H1 (cell line): ENCODE results near the gene C11orf42. TPM values are rescaled to one million over a fixed set of nuclear protein-coding genes. Genes with fewer than 3 reads are reported as not detected.

Experiments used
- CTCF ChIP-seq, 3 experiments: IDR thresholded peaks; 1 replicate in 2 of 3; 2 replicates in 1 of 3; pipeline versions ENCODE4 v1.5.1 to v1.6.1; 2011; ENCODE audit warnings: low read length in 3 of 3, mild to moderate bottlenecking in 3 of 3, inconsistent platforms in 2 of 3, low read depth in 1 of 3, moderate library complexity in 1 of 3; ENCODE audit not compliant: insufficient read depth in 1 of 3; ENCODE audit errors: control extremely low read depth in 1 of 3
- MAX ChIP-seq: IDR thresholded peaks from 2 replicates; pipeline ENCODE4 v1.6.1; 2012; ENCODE audit warnings: inconsistent platforms
- polyA plus RNA-seq, 7 experiments: library from polyadenylated mRNA; depleted of rRNA in 3 of 7; stranded (reverse) in 5 of 7; unstranded in 2 of 7; fragments of >200 nt in 5 of 7; fragments of 200-250 nt in 2 of 7; gene quantifications; 1 replicate in 5 of 7; 2 replicates in 1 of 7; 4 replicates in 1 of 7; pipeline versions ENCODE4 v1.2.1 to v1.2.3, GENCODE V29; 2011 to 2013; ENCODE audit warnings: missing spikeins in 2 of 7, mixed read lengths in 2 of 7
- total RNA-seq: library from RNA; stranded (reverse); fragmentation: NEBNext Ultra II Directional; extraction: Animal tissue kit (Norgen Biotek cat#: 25700); gene quantifications from 2 replicates; pipeline ENCODE4 v1.2.1, GENCODE V29; 2021

Gene C11orf42
- total and polyA plus RNA-seq, 2 of the 8 experiments (the other 6 are each of a cell fraction or from before 2014, with no cell fraction given) = not detected

- TF ChIP-seq CTCF (IDR thresholded peaks at IDR 0.05; ENCODE audit: control extremely low read depth in 1 of 3, insufficient read depth in 1 of 3, low read depth in 1 of 3, low read length in 3 of 3) = no peak
- TF ChIP-seq MAX = no peak
These were observed 4.4 kb upstream of the C11orf42 start (continued) for GRCh38 chr11:6200975-6201374.
